HEK293 (cell line): ENCODE measurements around the gene CDX1.

ENCODE experiments used
- CTCF ChIA-PET: fragments of 350-600 bp; formaldehyde crosslinking; extraction: SDS; loops from one replicate; lab custom pipeline; 2021; ENCODE audit warnings: antibody characterized with exemption; lab: Yijun Ruan, JAX
- POLR2A ChIA-PET: fragments of 300-600 bp; formaldehyde crosslinking; extraction: SDS; loops from one replicate; lab custom pipeline; 2020; ENCODE audit warnings: antibody characterized with exemption, inconsistent platforms; lab: Yijun Ruan, JAX
- H3K27ac ChIP-seq: fragments of 200-500 bp; sonication (Bioruptor generic); 2 replicates; pipeline ENCODE4 v1.5.1; 2014; ENCODE audit warnings: low read depth, low read length, control low read depth, inconsistent platforms; ENCODE audit errors: extremely low read depth
- H3K36me3 ChIP-seq, 2 experiments: fragments of 200-500 bp in 1 of 2; sonication (Bioruptor generic) in 1 of 2; 1 replicate in 1 of 2; 2 replicates in 1 of 2; pipeline ENCODE4 v1.5.1; 2014 to 2017; ENCODE audit warnings: inconsistent platforms in 2 of 2, low read length in 2 of 2; ENCODE audit not compliant: control insufficient read depth in 2 of 2, insufficient read depth in 1 of 2
- H3K4me1 ChIP-seq: fragments of 200-500 bp; sonication (Bioruptor generic); 2 replicates; pipeline ENCODE4 v1.5.1; 2014; ENCODE audit warnings: mild to moderate bottlenecking, low read length, inconsistent platforms; ENCODE audit not compliant: control insufficient read depth, insufficient read depth
- H3K4me3 ChIP-seq: 2 replicates; pipeline ENCODE4 v1.5.1; 2011; ENCODE audit warnings: low read depth, mild to moderate bottlenecking, control low read depth, low read length, moderate library complexity
- H3K9me3 ChIP-seq: fragments of 200-500 bp; sonication (Bioruptor generic); 2 replicates; pipeline ENCODE4 v1.5.1; 2014; ENCODE audit warnings: low read depth, low read length, inconsistent platforms; ENCODE audit not compliant: control insufficient read depth, insufficient read depth
- BCL11B ChIP-seq: fragments of 450-650 bp; formaldehyde crosslinking; IDR thresholded peaks from 2 replicates; pipeline ENCODE4 v1.5.1; 2016; ENCODE audit warnings: low read depth, missing biosample characterization, missing genetic modification characterization
- EGR2 ChIP-seq: fragments of 450-650 bp; formaldehyde crosslinking; IDR thresholded peaks from 2 replicates; pipeline ENCODE4 v1.5.1; 2016; ENCODE audit warnings: low read depth, missing biosample characterization, missing genetic modification characterization
- REPIN1 ChIP-seq: fragments of 450-650 bp; formaldehyde crosslinking; IDR thresholded peaks from 2 replicates; pipeline ENCODE4 v1.5.1; 2017; ENCODE audit warnings: missing biosample characterization, missing genetic modification characterization, low read depth
- ZBTB17 ChIP-seq: fragments of 450-650 bp; formaldehyde crosslinking; IDR thresholded peaks from 2 replicates; pipeline ENCODE4 v1.5.1; 2016; ENCODE audit warnings: missing biosample characterization, missing genetic modification characterization
- ZFHX2 ChIP-seq: fragments of 450-650 bp; formaldehyde crosslinking; conservative IDR thresholded peaks from 2 replicates; pipeline ENCODE4 v1.5.1; 2016; ENCODE audit warnings: missing biosample characterization, missing genetic modification characterization
- ZNF138 ChIP-seq: fragments of 450-650 bp; formaldehyde crosslinking; IDR thresholded peaks from 2 replicates; pipeline ENCODE4 v1.5.1; 2016; ENCODE audit warnings: missing biosample characterization, missing genetic modification characterization, borderline replicate concordance
- ZNF155 ChIP-seq: fragments of 450-650 bp; formaldehyde crosslinking; IDR thresholded peaks from 2 replicates; pipeline ENCODE4 v1.5.1; 2016; ENCODE audit warnings: missing biosample characterization, missing genetic modification characterization
- ZNF214 ChIP-seq: fragments of 450-650 bp; formaldehyde crosslinking; IDR thresholded peaks from 2 replicates; pipeline ENCODE4 v1.5.1; 2017; ENCODE audit warnings: missing biosample characterization, mild to moderate bottlenecking, missing genetic modification characterization, borderline replicate concordance
- ZNF274 ChIP-seq, 2 experiments: fragments of 200-500 bp in 1 of 2; fragments of 450-650 bp in 1 of 2; sonication (Bioruptor generic) in 1 of 2; formaldehyde crosslinking in 1 of 2; IDR thresholded peaks; 2 replicates each; pipeline versions ENCODE4 v1.5.1 to v1.6.1; 2014 to 2016; ENCODE audit warnings: borderline replicate concordance in 1 of 2, inconsistent platforms in 1 of 2, low read length in 1 of 2, missing biosample characterization in 1 of 2, missing genetic modification characterization in 1 of 2
- ZNF302 ChIP-seq: fragments of 450-650 bp; formaldehyde crosslinking; IDR thresholded peaks from 2 replicates; pipeline ENCODE4 v1.5.1; 2016; ENCODE audit warnings: missing biosample characterization, missing genetic modification characterization, low read depth
- ZNF311 ChIP-seq: fragments of 450-650 bp; formaldehyde crosslinking; IDR thresholded peaks from 2 replicates; pipeline ENCODE4 v1.5.1; 2017; ENCODE audit warnings: missing biosample characterization, missing genetic modification characterization, borderline replicate concordance
- ZNF362 ChIP-seq: fragments of 450-650 bp; formaldehyde crosslinking; IDR thresholded peaks from 2 replicates; pipeline ENCODE4 v1.5.1; 2016; ENCODE audit warnings: missing biosample characterization, missing genetic modification characterization
- ZNF549 ChIP-seq: fragments of 450-650 bp; IDR thresholded peaks from 2 replicates; pipeline ENCODE4 v1.5.1; 2018; ENCODE audit warnings: missing biosample characterization, missing genetic modification characterization, mild to moderate bottlenecking, inconsistent platforms, moderate library complexity
- ZNF585B ChIP-seq: fragments of 450-650 bp; formaldehyde crosslinking; IDR thresholded peaks from 2 replicates; pipeline ENCODE4 v1.5.1; 2016; ENCODE audit warnings: missing biosample characterization, missing genetic modification characterization
- ZNF645 ChIP-seq: fragments of 450-650 bp; formaldehyde crosslinking; IDR thresholded peaks from 2 replicates; pipeline ENCODE4; 2016; ENCODE audit warnings: missing biosample characterization, missing genetic modification characterization
- TF ChIP-seq, protein P1 (sequence below): IDR thresholded peaks from 2 replicates; pipeline ENCODE4 v1.6.1; 2011; ENCODE audit warnings: mild to moderate bottlenecking, low read depth, low read length, borderline replicate concordance
- TF ChIP-seq, protein P2 (sequence below): fragments of 450-650 bp; IDR thresholded peaks from 2 replicates; pipeline ENCODE4 v1.5.1; 2018; ENCODE audit warnings: missing biosample characterization, missing genetic modification characterization

Gene CDX1

DNA sequence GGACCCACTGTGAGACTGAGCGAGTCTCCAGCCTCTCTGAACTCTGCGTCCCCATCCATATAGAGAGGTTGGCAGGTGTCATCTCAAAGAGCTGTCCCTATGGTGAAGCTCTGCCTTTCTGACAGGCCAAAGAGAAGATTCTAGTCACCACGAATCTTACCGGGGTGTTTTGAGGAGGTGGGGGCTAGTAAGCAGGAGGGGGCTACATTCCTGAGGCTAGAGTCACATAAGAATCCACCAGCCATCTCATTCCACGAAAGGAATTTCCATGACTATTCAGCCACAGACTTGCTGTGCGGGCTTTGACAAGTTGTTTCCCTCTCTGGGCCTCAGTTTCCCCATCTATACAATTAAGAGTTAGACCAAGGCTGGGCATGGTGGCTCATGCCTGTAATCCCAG lies 27.2 kb upstream of the CDX1 start (continued):
- TF ChIP-seq ZNF645 (tag by site-specific recombination) (no peak), ZNF274 (IDR thresholded peaks at IDR 0.05; ENCODE audit: low read length) (no peak), ZNF274 (tag by site-specific recombination; IDR thresholded peaks at IDR 0.05; ENCODE audit: borderline replicate concordance) (no peak), ZNF362 (no peak), ZNF302 (tag by site-specific recombination) (no peak), BCL11B (tag by site-specific recombination) (no peak), ZNF549 (tag by site-specific recombination) (no peak), ZNF155 (no peak), ZNF311 (tag by site-specific recombination) (no peak), ZNF585B (tag by site-specific recombination) (no peak), ZNF214 (tag by site-specific recombination) (no peak)
- TF ChIP-seq, protein P1, sequence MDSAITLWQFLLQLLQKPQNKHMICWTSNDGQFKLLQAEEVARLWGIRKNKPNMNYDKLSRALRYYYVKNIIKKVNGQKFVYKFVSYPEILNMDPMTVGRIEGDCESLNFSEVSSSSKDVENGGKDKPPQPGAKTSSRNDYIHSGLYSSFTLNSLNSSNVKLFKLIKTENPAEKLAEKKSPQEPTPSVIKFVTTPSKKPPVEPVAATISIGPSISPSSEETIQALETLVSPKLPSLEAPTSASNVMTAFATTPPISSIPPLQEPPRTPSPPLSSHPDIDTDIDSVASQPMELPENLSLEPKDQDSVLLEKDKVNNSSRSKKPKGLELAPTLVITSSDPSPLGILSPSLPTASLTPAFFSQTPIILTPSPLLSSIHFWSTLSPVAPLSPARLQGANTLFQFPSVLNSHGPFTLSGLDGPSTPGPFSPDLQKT, result no peak

GRCh38 chr5:150140830-150141229 lies 25.7 kb upstream of the CDX1 start:
- no peak overlapping the region for H3K27ac ChIP-seq
- CTCF ChIA-PET, result no interaction called here
- no peaks in the 10 kb centered on the region for H3K36me3 ChIP-seq
- H3K4me3 ChIP-seq, result no peak overlapping the region
- POLR2A ChIA-PET, result no interaction called here
- H3K4me1 ChIP-seq, result 0 out of 2 replicates have a peak, but pooled peaks cover 3% of the 10 kb centered on the region
- no peaks in the 10 kb centered on the region for H3K9me3 ChIP-seq
- peak; percentile 58 for TF ChIP-seq ZFHX2 (tag by site-specific recombination)
- TF ChIP-seq REPIN1 (tag by site-specific recombination), result no peak
- TF ChIP-seq EGR2 (tag by site-specific recombination), result 0 out of 2 replicates have a peak, but pooled peaks have one; percentile 25
- no peak for TF ChIP-seq ZNF362

- H3K27ac ChIP-seq, result no peak overlapping the region
- no peaks in the 10 kb centered on the region for H3K9me3 ChIP-seq
- no peaks in the 10 kb centered on the region for H3K36me3 ChIP-seq
- POLR2A ChIA-PET, result no interaction called here
- TF ChIP-seq ZBTB17 (0 out of 2 replicates have a peak, but pooled peaks have one; percentile 30), ZNF138 (tag by site-specific recombination) (no peak)
- TF ChIP-seq, protein P2, sequence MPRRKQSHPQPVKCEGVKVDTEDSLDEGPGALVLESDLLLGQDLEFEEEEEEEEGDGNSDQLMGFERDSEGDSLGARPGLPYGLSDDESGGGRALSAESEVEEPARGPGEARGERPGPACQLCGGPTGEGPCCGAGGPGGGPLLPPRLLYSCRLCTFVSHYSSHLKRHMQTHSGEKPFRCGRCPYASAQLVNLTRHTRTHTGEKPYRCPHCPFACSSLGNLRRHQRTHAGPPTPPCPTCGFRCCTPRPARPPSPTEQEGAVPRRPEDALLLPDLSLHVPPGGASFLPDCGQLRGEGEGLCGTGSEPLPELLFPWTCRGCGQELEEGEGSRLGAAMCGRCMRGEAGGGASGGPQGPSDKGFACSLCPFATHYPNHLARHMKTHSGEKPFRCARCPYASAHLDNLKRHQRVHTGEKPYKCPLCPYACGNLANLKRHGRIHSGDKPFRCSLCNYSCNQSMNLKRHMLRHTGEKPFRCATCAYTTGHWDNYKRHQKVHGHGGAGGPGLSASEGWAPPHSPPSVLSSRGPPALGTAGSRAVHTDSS (tag by site-specific recombination), result no peak
- TF ChIP-seq, all 188 proteins: peak for 1
- Histone ChIP-seq H3K4me3 (no peak overlapping the region), H3K4me1 (0 out of 2 replicates have a peak, but pooled peaks cover 3% of the 10 kb centered on the region)
- CTCF ChIA-PET, result no interaction called here
Measured at GRCh38 chr5:150141544-150142184, 24.9 kb upstream of the CDX1 start.
